ENCODE measurements around the gene BCORL1. TPM values are rescaled to one million over a fixed set of nuclear protein-coding genes. Genes with fewer than 3 reads are reported as not detected.

Gene BCORL1
- total RNA-seq, 1 donor from 2014 or later, result 22.9 TPM

GRCh38 chrX:129983575-129984110 is 1.2 kb downstream of the BCORL1 start:
- H3K4me3 Mint-ChIP-seq (ENCODE audit: unreplicated experiment), result no peak overlapping the region
- peaks cover 5% of the 10 kb centered on the region for H3K9me3 Mint-ChIP-seq (ENCODE audit: unreplicated experiment)
- no peaks in the 10 kb centered on the region for H3K36me3 Mint-ChIP-seq (ENCODE audit: unreplicated experiment)
- DNase-seq (ENCODE audit: extremely low spot score, unreplicated experiment), result no peak
- peaks cover 11% of the 10 kb centered on the region for H3K4me1 Mint-ChIP-seq (ENCODE audit: unreplicated experiment)
- no peak overlapping the region for H3K27ac Mint-ChIP-seq (ENCODE audit: unreplicated experiment)
- no peak for TF ChIP-seq CTCF (IDR thresholded peaks at IDR 0.05)
- no peaks in the 10 kb centered on the region for H3K27me3 Mint-ChIP-seq (ENCODE audit: unreplicated experiment)

GRCh38 chrX:129984111-129984958 is 1.9 kb downstream of the BCORL1 start:
- H3K4me3 Mint-ChIP-seq (ENCODE audit: unreplicated experiment), result peak overlapping the region; percentile 79
- H3K27me3 Mint-ChIP-seq (ENCODE audit: unreplicated experiment), result no peaks in the 10 kb centered on the region
- H3K27ac Mint-ChIP-seq (ENCODE audit: unreplicated experiment), result peak overlapping the region; percentile 31
- peaks cover 5% of the 10 kb centered on the region for H3K9me3 Mint-ChIP-seq (ENCODE audit: unreplicated experiment)
- H3K4me1 Mint-ChIP-seq (ENCODE audit: unreplicated experiment), result peaks cover 9% of the 10 kb centered on the region
- no peak for DNase-seq (ENCODE audit: extremely low spot score, unreplicated experiment)
- H3K36me3 Mint-ChIP-seq (ENCODE audit: unreplicated experiment), result no peaks in the 10 kb centered on the region
- no peak for TF ChIP-seq CTCF (IDR thresholded peaks at IDR 0.05)

- Mint-ChIP-seq H3K9me3 (ENCODE audit: unreplicated experiment) (peaks cover 5% of the 10 kb centered on the region), H3K27me3 (ENCODE audit: unreplicated experiment) (no peaks in the 10 kb centered on the region), H3K4me3 (ENCODE audit: unreplicated experiment) (no peak overlapping the region), H3K36me3 (ENCODE audit: unreplicated experiment) (no peaks in the 10 kb centered on the region), H3K27ac (ENCODE audit: unreplicated experiment) (no peak overlapping the region), H3K4me1 (ENCODE audit: unreplicated experiment) (peaks cover 9% of the 10 kb centered on the region)
- no peak for TF ChIP-seq CTCF (IDR thresholded peaks at IDR 0.05)
- no peak for DNase-seq (ENCODE audit: extremely low spot score, unreplicated experiment)
Observed at GRCh38 chrX:129987871-129988270, 5.4 kb downstream of the BCORL1 start.

GRCh38 chrX:129992181-129992580 is 9.7 kb downstream of the BCORL1 start:
- no peak overlapping the region for H3K4me3 Mint-ChIP-seq (ENCODE audit: unreplicated experiment)
- H3K27me3 Mint-ChIP-seq (ENCODE audit: unreplicated experiment), result no peaks in the 10 kb centered on the region
- peaks cover 11% of the 10 kb centered on the region for H3K4me1 Mint-ChIP-seq (ENCODE audit: unreplicated experiment)
- H3K27ac Mint-ChIP-seq (ENCODE audit: unreplicated experiment), result no peak overlapping the region
- no peaks in the 10 kb centered on the region for H3K9me3 Mint-ChIP-seq (ENCODE audit: unreplicated experiment)
- no peak for TF ChIP-seq CTCF (IDR thresholded peaks at IDR 0.05)
- no peaks in the 10 kb centered on the region for H3K36me3 Mint-ChIP-seq (ENCODE audit: unreplicated experiment)
- DNase-seq (ENCODE audit: extremely low spot score, unreplicated experiment), result no peak

GRCh38 chrX:129996120-129996519 is 13.7 kb downstream of the BCORL1 start:
- Mint-ChIP-seq H3K27me3 (ENCODE audit: unreplicated experiment) (no peaks in the 10 kb centered on the region), H3K4me3 (ENCODE audit: unreplicated experiment) (no peak overlapping the region), H3K27ac (ENCODE audit: unreplicated experiment) (peak overlapping the region; percentile 53), H3K4me1 (ENCODE audit: unreplicated experiment) (peaks cover 11% of the 10 kb centered on the region), H3K9me3 (ENCODE audit: unreplicated experiment) (no peaks in the 10 kb centered on the region), H3K36me3 (ENCODE audit: unreplicated experiment) (no peaks in the 10 kb centered on the region)
- no peak for DNase-seq (ENCODE audit: extremely low spot score, unreplicated experiment)
- no peak for TF ChIP-seq CTCF (IDR thresholded peaks at IDR 0.05)
